Prostate gland (tissue), 2 donors: Measurements from ENCODE around the gene CENATAC. TPM values are rescaled to one million over a fixed set of nuclear protein-coding genes. Genes with fewer than 3 reads are reported as not detected.
A peak's percentile ranks its signal among the peaks of the same experiment; 100 is the strongest.

Experiments used
- DNase-seq: peaks from one replicate; pipeline ENCODE4 v3.0.0-alpha.2; 2019; ENCODE audit warnings: low spot score
- H3K27ac ChIP-seq, 2 donors: fragments of 200-600 bp; sonication (generic); 2 replicates each; pipeline ENCODE4 v1.5.1; 2017 to 2019
- H3K27me3 ChIP-seq: fragments of 200-600 bp; sonication (generic); replicated peaks from 2 replicates; pipeline ENCODE4 v1.5.1; 2019; ENCODE audit not compliant: insufficient read depth
- H3K36me3 ChIP-seq, 2 donors: fragments of 200-600 bp; sonication (generic); 1 replicate in 1 of 2; 2 replicates in 1 of 2; pipeline versions ENCODE4 v1.5.1 to v1.8.1; 2017 to 2019
- H3K4me1 ChIP-seq: fragments of 200-600 bp; sonication (generic); replicated peaks from 2 replicates; pipeline ENCODE4 v1.5.1; 2019
- H3K4me3 ChIP-seq, 2 donors: fragments of 200-600 bp; sonication (generic); 2 replicates each; pipeline ENCODE4 v1.5.1; 2017 to 2019
- H3K9me3 ChIP-seq: fragments of 200-600 bp; sonication (generic); 2 replicates; pipeline ENCODE4 v1.5.1; 2017
- CTCF ChIP-seq, 4 experiments: fragments of 200-600 bp in 2 of 4; fragments of 450-650 bp in 2 of 4; sonication (generic) in 2 of 4; IDR thresholded peaks; 1 replicate in 3 of 4; 2 replicates in 1 of 4; pipeline ENCODE4 v1.5.1; 2016 to 2019; ENCODE audit warnings: antibody characterized with exemption in 4 of 4, mild to moderate bottlenecking in 2 of 4, moderate library complexity in 2 of 4
- POLR2A ChIP-seq: fragments of 450-650 bp; IDR thresholded peaks from one replicate; pipeline ENCODE4 v1.6.1; 2016; ENCODE audit warnings: antibody characterized with exemption, mild to moderate bottlenecking
- POLR2AphosphoS5 ChIP-seq: sonication (generic); formaldehyde crosslinking; IDR thresholded peaks from one replicate; pipeline ENCODE4 v1.6.1; 2017; ENCODE audit warnings: antibody characterized with exemption
- WGBS: methylation state at CpG from one replicate; pipeline ENCODE4 v1.1.5; 2018; 5-methylcytosine and 5-hydroxymethylcytosine counted together
- intact Hi-C: fragments of 100-400 bp; cut with DNase I; formaldehyde crosslinking; loops from one replicate; pipeline ENCODE4 v1.14.2; 2022
- total RNA-seq, 2 donors: library from RNA; depleted of rRNA; stranded (reverse); fragments of >200 nt; gene quantifications; one replicate each; pipeline ENCODE4 v1.1.0, GENCODE V29; 2016

CENATAC gene
- total RNA-seq, 2 donors from 2014 or later = 19.4 to 44.5 TPM

GRCh38 chr11:119025978-119026766, 28.2 kb downstream of the CENATAC start:
- Histone ChIP-seq H3K9me3 (no peaks in the 10 kb centered on the region), H3K27ac (no peak overlapping the region), H3K36me3 (peaks cover 0 to 7% of the 10 kb centered on the region in 2 donors), H3K4me1 (peaks cover 23% of the 10 kb centered on the region), H3K27me3 (no peaks in the 10 kb centered on the region), H3K4me3 (no peak overlapping the region)
- TF ChIP-seq POLR2A (no peak), CTCF (IDR thresholded peaks at IDR 0.05) (no peak), POLR2AphosphoS5 (no peak)
- 84% methylated on average over 16 of the region's 16 CpGs for WGBS
- DNase-seq = no peak
- intact Hi-C loops = no loop called here

GRCh38 chr11:119026970-119027369, 29.0 kb downstream of the CENATAC start:
- 88% methylated on average over 2 of the region's 2 CpGs for WGBS

GRCh38 chr11:119027561-119028345, 29.8 kb downstream of the CENATAC start:
- intact Hi-C loops = no loop called here
- H3K27ac ChIP-seq = peak overlapping the region in 1 of 2 donors; percentile 93
- TF ChIP-seq CTCF (IDR thresholded peaks at IDR 0.05) (no peak), POLR2AphosphoS5 (no peak), POLR2A (no peak)
- H3K36me3 ChIP-seq = no peaks in the 10 kb centered on the region
- 93% methylated on average over 9 of the region's 9 CpGs for WGBS
- no peaks in the 10 kb centered on the region for H3K9me3 ChIP-seq
- no peak for DNase-seq
- H3K4me3 ChIP-seq = no peak overlapping the region
- peaks cover 23% of the 10 kb centered on the region for H3K4me1 ChIP-seq
- no peaks in the 10 kb centered on the region for H3K27me3 ChIP-seq

More at GRCh38 chr11:119026970-119027369, 29.0 kb downstream of the CENATAC start:
- peaks cover 23% of the 10 kb centered on the region for H3K4me1 ChIP-seq
- H3K27me3 ChIP-seq = no peaks in the 10 kb centered on the region
- H3K4me3 ChIP-seq = no peak overlapping the region
- no peak overlapping the region for H3K27ac ChIP-seq
- H3K9me3 ChIP-seq = no peaks in the 10 kb centered on the region
- TF ChIP-seq POLR2A = no peak
- no peak for TF ChIP-seq POLR2AphosphoS5
- TF ChIP-seq CTCF (IDR thresholded peaks at IDR 0.05) = no peak
- peaks cover 0 to 4% of the 10 kb centered on the region in 2 donors for H3K36me3 ChIP-seq
- intact Hi-C loops = no loop called here
- no peak for DNase-seq

GRCh38 chr11:119028346-119029068, 30.6 kb downstream of the CENATAC start:
- intact Hi-C loops = no loop called here
- no peaks in the 10 kb centered on the region for H3K27me3 ChIP-seq
- H3K4me3 ChIP-seq = peak overlapping the region in 1 of 2 donors; percentile 75
- TF ChIP-seq POLR2AphosphoS5 (no peak), CTCF (IDR thresholded peaks at IDR 0.05) (no peak), POLR2A (no peak)
- no peak for DNase-seq
- WGBS = 61% methylated on average over 9 of the region's 9 CpGs
- H3K27ac ChIP-seq = peak overlapping the region; percentile 91 to 93
- no peaks in the 10 kb centered on the region for H3K36me3 ChIP-seq
- peaks cover 18% of the 10 kb centered on the region for H3K4me1 ChIP-seq
- no peaks in the 10 kb centered on the region for H3K9me3 ChIP-seq
